GM21447 (cell line): ENCODE results near the gene ZNF335.
"Not testable (repeated sequence)": the region's sequence is repeated elsewhere in the genome, so short reads cannot be mapped to it uniquely, and the experiment has no call there.

ENCODE experiments used
- ATAC-seq: cut with Tn5 transposase; IDR thresholded peaks from one replicate; pipeline ENCODE4 v1.9.1; 2021; ENCODE audit not compliant: unreplicated experiment

The ZNF335 gene

DNA sequence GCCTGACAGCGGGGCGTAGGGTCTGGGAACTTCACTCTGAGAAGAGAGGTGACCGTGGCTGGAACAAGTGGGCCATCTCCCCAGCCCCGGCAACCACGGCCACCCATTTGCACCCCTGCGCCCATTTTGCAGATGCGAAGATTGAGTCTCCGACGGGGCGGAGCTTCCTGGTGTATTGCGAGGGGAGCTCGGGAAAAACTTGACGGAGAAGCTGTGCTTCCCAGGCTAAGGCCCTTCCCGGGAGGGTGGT lies 653 bp downstream of the ZNF335 start:
- ATAC-seq = peak; percentile 33

DNA sequence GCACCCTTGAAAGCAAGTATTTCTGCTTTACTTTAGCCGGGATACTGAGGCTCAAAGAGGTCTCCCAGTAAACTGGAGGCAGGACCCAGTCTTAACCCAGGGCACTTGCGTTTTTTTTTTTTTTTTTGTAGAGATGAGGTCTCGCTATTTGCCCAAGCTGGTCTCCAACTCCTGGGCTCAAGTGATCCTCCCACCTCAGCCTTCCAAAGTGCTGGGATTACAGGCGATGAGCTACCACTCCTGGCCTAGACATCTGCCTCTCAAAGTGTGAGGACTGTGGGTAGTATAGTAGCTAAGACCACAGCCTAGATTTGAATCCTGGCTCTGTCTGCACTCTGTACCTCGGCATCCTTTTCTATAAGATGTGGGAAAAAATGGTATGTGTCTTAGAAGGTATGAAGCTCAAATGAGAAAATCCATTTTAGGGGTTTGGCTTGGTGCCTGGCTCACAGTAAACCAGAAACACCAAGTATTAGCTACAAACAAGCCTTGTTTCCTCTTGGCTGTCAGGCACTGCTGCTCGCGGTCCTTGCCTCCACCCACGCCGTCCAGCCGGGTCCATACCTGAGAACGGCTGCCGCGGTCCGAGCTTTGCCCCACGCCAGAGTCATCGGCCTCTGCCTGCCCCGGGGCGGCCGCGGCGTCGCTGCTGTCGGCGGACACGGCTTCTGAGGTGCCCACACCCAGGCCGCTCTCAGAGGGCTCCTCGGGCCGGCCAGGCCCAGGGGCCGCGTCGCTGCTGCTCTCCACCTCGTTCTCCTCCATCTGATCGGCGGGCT lies 1.2 kb downstream of the ZNF335 start:
- ATAC-seq = no peak

DNA sequence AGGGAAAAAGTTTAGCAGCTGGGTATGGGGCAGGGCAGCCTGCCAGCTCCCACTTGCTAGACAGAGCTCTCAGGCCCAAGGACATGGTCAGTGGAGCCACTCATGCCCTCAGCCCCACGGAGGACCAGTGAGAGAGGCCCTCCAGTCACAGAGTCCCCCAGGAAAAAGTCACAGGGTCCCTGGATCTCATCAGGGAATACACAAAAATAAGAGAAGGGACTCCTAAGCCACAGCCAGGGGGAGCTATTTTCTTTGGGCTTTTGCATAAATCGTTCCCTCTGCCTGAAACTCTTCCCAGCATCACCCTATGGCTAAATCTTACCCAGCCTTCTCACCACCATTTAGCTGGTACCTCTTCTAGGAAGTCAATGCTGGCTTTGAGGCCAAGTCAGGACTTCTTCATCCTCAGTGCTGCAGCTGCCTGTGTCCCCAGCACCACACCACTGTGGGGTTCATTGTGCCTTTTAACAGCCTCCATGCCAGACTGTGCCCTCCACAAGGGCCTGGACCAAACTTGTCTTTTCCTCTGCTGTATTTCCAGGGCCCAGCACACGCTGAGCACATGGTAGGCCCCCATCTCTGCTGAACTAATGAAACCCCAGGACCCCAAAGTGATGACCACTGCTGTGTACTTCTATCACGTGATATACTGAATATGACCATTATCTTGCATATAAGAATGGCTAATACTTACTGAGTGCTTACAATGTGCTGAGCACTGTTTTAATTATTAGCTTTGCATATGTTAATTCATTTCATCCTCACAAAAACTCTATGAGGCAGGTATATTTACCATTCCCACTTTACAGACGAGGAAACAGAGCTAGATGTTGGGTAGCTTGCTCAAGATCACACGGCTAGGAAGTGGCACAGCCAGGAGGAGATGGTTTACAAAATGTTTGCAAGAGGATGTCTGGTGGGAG lies 2.0 kb downstream of the ZNF335 start:
- ATAC-seq = no peak

DNA sequence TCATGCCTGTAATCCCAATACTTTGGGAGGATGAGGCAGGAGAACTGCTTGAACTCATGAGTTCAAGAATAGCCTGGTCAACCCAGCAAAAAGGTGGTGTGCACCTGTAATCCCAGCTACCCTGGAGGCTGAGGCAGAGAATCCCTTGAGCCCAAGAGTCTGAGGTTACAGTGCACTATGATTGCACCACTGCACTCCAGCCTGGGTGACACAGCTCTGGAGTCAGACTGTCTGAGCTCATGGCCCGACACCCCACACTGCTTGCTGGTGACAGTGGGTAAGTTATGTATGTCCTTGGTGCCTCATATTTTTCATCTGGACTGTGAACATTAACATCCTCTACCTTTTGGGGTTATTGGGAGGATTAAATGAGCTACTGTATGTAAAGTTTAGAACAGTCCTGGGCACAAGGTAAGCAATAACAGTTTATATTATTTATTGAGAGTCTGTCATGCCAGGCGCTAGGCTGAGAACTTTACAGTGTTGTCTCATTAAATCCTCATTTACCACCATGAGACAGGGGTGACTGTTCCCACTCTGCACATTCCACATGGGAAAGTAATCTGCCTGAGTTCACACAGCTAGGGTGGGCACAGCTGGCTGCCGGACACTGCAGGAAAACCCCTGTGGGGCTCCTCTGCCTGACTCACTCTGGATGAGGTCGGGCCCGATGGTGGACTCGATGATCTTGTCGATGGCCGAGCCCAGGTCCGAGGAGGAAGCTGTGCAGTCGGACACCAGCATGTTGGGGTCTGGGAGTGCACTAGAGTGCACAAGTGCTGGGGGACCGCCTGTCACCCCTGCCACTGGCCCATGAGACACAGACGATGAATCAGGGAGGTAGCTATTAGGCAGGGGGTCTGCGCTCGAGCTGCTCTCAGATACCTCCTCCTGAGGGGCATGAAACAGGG lies 2.9 kb downstream of the ZNF335 start:
- ATAC-seq = no peak

DNA sequence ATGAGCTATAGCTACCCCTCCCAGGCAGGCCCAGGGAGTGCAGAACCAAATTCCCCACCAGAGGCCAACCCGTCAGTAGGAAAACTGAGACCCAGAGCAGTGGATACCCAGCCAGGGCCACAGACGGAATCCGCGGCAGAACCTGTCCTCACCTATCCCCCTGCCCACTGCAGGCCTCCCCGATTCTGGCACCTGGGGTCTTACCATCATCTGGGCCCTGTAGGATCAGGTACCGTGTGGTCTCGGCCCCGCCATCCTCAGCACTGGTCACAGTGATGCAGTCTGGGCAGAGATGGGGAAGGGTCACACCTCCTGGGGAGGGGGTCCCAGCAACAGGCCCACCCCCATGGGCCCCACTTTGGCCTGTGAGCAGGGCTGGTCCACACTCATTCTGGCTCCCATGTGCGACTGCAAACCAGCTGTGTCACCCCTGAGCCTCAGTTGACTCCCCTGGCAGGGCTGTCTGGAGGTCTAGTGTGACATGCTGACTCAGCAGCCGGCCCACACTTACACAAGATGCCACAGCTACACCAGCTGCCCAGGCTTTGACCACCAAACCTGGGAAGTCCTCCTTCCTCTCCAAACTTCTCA lies 3.8 kb downstream of the ZNF335 start:
- no peak for ATAC-seq

DNA sequence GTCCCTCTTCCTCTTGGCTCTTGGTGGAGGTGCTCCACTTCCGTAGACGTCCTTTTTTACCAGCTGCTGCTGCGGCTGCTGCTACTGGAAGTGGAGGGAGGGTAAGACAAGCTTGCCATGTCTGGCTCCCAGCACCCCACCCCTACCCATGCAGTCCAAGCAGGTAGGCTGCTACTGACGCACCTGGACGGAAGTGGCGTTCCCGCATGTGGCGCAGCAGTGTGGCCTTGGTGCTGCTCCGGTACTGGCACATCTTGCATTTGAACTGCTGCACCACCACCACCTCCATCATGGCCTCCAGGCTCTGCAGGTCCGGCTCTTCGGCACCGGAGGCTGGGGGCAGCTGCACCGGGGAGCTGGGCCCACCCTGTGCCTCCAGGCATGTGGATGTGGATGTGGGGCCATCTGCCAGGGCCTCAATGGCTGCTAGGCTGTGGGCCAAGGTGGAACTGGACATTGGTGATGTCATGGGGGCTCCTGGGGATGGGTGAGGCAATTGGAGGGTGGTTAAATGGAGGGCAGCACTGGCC lies 4.4 kb downstream of the ZNF335 start:
- ATAC-seq = no peak

DNA sequence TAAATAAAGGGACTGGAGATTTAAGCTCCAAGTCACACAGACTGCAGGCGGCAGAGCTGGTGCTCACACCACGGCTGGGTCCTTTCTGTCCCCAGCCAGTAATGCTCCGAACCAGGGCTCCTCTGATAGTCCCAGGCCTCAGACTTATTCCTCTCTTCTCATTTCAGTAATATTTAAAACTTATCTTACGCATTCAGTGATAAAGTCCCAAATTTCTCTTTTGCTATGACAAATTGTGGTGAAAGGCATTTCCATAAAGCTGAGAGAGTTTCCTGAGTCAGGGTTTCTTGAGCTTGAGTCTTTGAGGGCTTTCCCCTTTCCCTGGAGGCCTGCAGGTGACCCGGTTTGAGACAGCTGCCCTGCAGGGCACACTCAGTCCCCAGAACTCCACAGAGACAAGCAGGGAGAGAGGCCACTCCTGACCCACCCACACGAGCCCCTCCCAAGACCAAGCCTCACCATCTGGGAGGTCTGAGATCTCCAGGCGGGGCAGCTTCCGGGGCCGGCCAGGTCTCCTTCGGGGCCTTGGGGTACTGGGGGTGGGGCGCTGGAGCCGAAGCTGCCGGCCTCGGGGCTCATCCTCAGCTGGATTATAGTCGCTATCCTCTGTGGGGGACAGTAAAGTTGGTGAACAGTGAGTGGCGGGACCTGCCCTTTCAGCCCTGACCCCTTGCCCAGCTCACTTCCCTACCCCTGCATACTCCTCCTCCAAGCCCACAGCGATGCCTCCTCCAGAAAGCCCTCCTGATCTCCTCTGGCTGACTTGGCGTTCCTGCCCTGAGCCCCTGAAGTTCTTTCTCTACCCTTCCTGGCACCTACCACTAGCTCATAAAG lies 6.6 kb downstream of the ZNF335 start:
- no peak for ATAC-seq

DNA sequence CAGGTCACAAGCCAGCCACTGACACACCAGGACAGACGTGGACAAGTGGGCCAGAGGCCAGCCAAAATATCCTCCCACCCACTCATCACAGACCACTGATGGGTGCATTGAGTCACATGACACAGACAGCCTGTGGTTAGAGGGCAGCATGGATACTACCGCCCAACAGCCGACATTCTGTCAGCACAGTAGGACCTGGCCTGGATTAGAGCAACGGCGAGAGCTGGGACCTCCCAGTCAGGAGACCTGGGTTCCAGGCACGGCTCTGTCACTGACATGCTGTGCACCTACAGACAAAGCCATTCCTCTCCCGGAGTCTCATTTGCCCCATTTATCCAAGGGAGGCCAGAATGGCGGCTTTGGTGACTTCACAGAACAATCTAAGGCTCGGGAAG lies 8.0 kb downstream of the ZNF335 start:
- no peak for ATAC-seq

DNA sequence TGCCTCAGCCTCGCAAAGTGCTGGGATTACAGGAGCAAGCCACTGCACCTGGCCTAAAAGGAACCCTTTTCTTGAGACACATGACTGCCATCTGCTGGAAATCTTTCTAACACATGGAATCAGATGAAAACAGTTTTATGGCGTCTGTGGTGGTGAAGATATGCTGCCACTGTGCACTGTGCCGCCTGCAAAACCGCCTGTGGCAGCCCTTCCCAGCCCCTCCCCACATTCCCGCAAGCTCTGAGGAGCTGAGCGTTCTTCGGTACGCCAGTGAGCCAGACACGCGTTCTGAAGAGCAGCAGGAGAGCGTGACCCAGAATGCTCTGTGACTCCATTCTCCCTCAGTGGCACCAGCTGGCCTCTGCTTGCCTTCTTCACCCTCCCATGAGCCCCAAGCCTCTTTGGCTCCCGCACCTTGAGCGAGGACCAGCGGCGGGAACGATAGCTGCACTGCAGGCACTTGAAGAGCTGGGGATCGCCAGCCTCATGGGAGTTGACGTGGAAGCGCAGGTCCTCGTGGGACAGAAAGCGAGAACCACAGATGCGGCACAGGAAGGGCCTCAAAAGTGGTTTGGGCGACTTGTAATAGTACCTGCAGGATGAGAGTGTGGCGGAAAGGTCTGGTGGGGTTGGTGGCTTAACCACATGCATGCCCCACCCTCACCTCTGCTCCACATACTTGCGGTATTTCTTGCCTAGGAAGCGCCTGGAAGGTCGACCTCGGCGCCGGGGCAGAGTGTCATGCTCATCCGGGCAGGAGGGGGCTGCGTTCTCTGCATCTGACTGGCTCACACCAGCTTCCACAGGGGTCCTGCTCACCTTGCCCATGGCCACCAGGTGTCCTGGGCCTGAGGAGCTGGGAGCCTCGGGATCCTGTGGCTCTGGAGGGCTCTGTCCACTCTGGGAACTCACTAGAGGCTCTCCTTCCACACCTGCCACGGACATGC lies 8.7 kb downstream of the ZNF335 start:
- ATAC-seq = no peak

DNA sequence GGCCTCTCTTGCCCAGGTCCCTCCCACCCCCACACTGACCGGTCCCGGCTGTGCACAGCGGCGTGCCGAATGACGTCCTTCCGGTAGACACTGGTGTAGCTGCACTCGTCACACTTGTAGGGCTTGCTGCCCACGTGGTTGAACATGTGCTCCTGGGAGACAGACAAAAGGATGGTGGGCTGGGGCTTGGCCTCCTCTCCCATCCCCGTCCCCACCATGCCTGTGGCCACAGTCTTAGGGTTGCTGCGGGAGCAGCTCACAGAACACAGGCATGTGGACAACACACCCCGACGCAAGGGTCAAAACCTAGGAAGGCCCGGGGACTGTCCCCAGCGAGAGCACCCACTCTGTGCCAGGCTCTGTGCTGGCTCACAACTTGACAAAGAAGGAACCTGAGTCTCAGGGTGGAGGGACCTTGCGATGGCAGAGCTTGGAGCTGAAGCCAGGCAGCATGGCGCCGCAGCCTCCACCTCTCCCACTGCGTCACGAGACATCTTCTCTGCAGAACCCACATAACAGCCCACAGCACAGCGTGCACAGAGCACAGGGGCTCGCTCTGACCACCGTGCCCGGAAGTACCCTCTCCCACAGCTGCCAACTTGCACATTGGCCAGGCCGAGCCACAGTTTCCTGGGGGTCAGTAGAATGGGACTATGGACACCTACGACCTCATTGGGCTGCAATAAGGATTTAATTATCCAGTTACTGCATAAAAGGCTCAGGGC lies 9.8 kb downstream of the ZNF335 start:
- ATAC-seq = no peak

DNA sequence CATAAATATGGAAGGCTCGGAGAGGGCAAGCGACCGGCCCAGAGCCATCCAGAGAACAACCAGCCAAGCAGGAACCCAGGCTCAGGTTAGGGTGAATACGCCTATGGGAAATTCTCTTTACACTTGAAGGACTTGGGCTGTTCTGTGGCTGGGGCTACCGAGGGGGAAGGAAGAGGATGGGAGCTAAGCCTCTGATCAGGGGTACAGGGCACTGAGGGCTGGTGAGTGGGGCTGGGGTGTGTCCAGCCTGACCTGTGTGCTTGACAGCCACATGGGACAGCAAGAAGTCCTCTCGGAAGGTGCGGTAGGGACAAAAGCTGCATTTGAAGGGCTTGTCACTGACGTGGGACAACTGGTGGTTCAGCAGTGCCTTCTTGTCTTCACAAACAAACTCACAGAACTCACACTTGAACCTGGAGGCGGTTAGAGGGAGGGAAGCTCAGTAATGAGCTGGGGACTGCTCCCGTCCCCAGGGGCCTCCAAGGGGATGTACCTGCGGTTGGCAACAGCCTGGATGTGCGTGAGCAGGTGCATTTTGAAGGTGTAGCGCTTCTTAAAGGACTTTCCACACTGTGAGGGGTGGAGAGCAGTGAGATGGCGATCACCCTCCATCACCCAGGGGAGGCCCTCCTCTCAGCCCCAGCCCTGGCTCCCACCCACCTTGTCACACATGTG lies 11.9 kb downstream of the ZNF335 start:
- no peak for ATAC-seq

DNA sequence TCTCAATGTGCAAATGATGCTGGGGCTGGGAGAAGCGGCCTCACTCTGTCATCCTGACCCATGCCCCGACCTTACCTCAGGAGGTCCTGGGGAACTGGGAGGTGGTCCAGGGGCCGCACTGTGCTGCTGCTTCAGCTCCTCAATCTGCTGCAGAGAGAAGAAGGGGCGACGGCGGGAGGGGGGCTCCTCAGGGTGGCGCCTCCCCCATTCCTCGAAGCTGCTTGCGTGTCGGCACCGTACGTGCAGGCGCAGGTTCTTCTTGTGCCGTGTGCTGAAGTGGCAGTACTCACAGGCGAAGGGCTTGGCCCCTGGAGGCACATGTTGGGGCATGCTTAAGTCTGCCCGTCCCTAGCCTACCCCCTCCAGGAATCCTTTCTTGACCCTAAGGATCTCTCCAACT lies 12.9 kb downstream of the ZNF335 start:
- ATAC-seq = no peak

DNA sequence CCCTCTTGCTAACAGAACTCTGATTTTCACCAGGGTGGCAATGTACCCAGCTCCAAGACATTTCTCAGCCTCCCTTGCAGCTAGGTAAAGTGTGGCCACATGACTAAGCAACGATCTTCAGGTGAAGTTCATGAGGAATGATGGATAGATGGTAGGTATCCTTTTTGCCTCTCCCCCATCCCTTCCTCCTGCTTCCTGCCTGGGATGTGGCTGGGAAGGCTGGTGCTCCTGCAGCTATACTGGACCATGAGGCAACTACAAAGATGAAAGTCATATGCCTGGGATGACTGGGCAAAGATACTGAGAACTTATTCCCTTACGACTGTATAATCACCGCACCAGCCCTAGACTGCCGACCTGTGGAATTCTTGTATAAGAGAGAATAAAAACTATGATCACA lies 13.4 kb downstream of the ZNF335 start:
- ATAC-seq = no peak

DNA sequence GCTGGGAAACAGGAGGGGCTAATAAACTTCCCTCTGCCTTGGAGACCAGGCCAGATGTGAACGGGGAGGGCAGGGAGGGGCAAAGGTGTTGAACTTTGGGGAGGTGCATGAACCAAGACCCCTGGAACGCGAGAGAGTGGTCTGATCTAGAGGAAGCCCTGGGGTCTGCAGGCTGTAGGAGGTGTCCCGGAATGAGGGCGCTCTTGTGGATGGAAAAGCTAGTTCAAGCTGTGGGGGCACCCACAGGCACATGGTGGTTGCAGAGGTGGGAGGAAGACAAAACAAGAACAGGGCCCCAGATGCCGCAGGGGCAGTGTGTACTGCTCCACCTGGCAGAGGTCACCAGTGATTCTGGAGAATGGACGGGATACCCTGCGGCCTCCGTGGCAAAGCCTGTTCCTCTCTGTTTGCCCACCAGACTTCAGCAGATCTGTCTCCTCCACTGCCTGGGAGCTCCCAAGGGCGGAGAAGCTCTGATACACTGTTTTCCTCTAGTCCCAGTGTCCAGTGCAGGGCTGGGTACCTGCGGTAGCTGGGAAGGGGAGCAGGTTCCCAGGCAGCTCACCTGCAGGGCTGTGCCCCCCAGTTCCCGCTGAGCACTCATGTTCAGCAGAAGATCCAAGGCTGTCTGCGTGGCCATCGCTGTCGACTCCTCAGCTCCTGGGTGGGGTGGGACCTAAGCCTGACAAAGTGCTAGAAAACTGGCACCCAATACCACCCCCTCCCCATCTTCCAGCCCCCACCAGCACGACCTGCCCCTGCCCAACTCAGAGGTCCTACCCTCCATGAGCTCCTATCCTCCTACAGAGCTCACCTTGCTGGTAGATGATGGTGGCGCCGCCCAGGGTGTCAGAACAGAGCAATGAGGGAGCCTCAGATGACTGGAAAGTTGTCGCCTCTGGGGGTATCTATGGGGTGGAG lies 14.7 kb downstream of the ZNF335 start:
- ATAC-seq = no peak

DNA sequence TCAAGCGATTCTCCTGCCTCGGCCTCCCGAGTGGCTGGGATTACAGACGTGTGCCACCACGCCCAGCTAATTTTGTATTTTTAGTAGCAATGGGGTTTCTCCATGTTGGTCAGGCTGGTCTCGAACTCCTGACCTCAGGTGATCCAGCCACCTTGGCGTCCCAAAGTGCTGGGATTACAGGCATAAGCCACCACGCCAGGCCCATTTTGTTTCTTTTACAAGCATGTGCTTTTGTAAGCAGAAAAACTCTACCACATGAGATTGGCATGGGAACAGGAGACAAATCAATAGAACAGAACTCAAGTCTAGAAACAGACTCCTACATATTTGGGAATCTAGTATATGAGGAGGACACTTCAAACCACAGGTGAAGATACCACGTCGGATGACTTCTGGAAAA lies 15.7 kb downstream of the ZNF335 start:
- ATAC-seq = not testable (repeated sequence)

DNA sequence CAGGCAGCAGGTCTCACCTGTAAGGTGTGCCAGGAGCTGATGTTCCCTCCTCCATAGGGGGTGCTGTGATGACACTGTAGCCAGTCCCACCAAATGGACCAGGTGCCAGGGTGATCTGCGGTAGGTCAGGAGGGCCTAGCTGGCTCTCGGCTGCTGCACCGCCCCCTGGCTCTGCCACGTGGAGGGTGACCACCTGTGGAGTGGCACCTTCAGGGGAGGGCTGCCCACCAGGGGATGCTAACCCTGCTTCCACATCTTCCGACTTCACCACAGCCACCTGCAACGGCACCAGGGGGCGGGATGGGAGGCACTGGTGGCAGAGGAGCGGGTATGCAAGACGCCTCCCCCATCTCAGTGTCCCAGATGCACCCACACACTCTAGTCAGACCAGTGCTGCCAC lies 18.3 kb downstream of the ZNF335 start:
- no peak for ATAC-seq

DNA sequence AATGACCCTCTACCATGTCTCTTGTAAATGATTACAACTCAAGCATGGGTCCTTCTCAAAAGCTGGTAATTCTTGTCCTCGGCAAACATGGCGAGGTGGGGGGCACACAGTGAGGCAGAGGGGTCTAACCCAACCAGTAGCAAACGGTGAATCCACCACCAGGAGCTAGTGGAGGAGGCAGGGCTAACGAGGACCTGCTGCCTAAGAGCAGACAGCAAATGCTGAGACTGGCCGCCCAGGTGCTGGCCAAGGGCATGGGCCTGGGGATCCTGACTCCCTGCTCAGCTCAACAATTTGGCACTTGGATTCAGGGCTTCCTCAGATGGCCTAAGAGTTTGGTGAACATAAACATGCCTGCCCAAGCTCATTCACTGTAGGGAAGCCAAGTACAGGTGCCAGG lies 19.1 kb downstream of the ZNF335 start:
- no peak for ATAC-seq
